HL-60 (cell line): ENCODE measurements around the gene SNX5.

Experiments used
- CTCF ChIP-seq: IDR thresholded peaks from one replicate; pipeline ENCODE4 v1.5.1; 2011; ENCODE audit warnings: low read length, control low read depth, inconsistent platforms; ENCODE audit not compliant: insufficient read depth
- GABPA ChIP-seq: IDR thresholded peaks from 2 replicates; pipeline ENCODE4 v1.6.1; 2012; ENCODE audit warnings: low read depth
- POLR2AphosphoS5 ChIP-seq: IDR thresholded peaks from 2 replicates; pipeline ENCODE4 v1.6.1; 2012; ENCODE audit warnings: low read depth
- REST ChIP-seq: IDR thresholded peaks from 2 replicates; pipeline ENCODE4 v1.6.1; 2012; ENCODE audit warnings: low read depth; ENCODE audit not compliant: insufficient replicate concordance
- SPI1 ChIP-seq: IDR thresholded peaks from 2 replicates; pipeline ENCODE4 v1.6.1; 2012; ENCODE audit warnings: low read depth, mild to moderate bottlenecking, borderline replicate concordance

GRCh38 chr20:17935186-17935585, 33.4 kb downstream of the SNX5 start:
- TF ChIP-seq POLR2AphosphoS5, result no peak
- no peak for TF ChIP-seq CTCF
- TF ChIP-seq REST, result no peak
- no peak for TF ChIP-seq SPI1
- TF ChIP-seq GABPA, result no peak
